Activated B cell treated with CpG ODN at 0.5 μM for 24 hours (primary cell): Measurements from ENCODE around the gene CHIT1. TPM values are rescaled to one million over a fixed set of nuclear protein-coding genes. Genes with fewer than 3 reads are reported as not detected.

ENCODE experiments used
- ATAC-seq: fragments of 200-7000 bp; cut with Tn5 transposase; one replicate; pipeline ENCODE4 v1.10.0; 2021; ENCODE audit warnings: low read depth, mild to moderate bottlenecking, moderate library complexity
- CTCF ChIA-PET: fragments of 350-600 bp; sonication (Branson Sonifier 250); formaldehyde crosslinking; loops from one replicate; lab custom pipeline; 2021; ENCODE audit warnings: antibody characterized with exemption; lab: Charles Lee
- POLR2A ChIA-PET: fragments of 350-600 bp; sonication (Branson Sonifier 250); formaldehyde crosslinking; loops from one replicate; lab custom pipeline; 2021; ENCODE audit warnings: antibody characterized with exemption; lab: Charles Lee
- DNase-seq: peaks from one replicate; pipeline ENCODE4 v3.0.0; 2022
- H3K27ac Mint-ChIP-seq: one replicate; pipeline ENCODE4 v1.8.0; 2020; ENCODE audit warnings: mixed read lengths
- H3K27me3 Mint-ChIP-seq: one replicate; pipeline ENCODE4 v1.8.0; 2021; ENCODE audit warnings: mixed read lengths
- H3K36me3 Mint-ChIP-seq: one replicate; pipeline ENCODE4 v1.8.0; 2021; ENCODE audit warnings: low read depth, mixed read lengths
- H3K4me1 Mint-ChIP-seq: one replicate; pipeline ENCODE4 v1.8.0; 2021; ENCODE audit warnings: mixed read lengths
- H3K4me3 Mint-ChIP-seq: one replicate; pipeline ENCODE4 v1.8.0; 2020; ENCODE audit warnings: mild to moderate bottlenecking, mixed read lengths
- H3K9me3 Mint-ChIP-seq: one replicate; pipeline ENCODE4 v1.8.0; 2020; ENCODE audit warnings: mixed read lengths
- intact Hi-C: fragments of 100-400 bp; cut with micrococcal nuclease; formaldehyde crosslinking; loops from one replicate; pipeline ENCODE4 v1.15.1; 2024
- total RNA-seq: library from RNA; stranded (reverse); gene quantifications from 2 replicates; pipeline ENCODE4 v1.2.3, GENCODE V29; 2022
- TF ChIP-seq, protein P1 (sequence below): fragments of 200-600 bp; IDR thresholded peaks from one replicate; pipeline ENCODE4 v1.8.0; 2022; ENCODE audit warnings: antibody characterized with exemption, mild to moderate bottlenecking

The CHIT1 gene
- total RNA-seq, 1 donor from 2014 or later, result 6.6 TPM

DNA sequence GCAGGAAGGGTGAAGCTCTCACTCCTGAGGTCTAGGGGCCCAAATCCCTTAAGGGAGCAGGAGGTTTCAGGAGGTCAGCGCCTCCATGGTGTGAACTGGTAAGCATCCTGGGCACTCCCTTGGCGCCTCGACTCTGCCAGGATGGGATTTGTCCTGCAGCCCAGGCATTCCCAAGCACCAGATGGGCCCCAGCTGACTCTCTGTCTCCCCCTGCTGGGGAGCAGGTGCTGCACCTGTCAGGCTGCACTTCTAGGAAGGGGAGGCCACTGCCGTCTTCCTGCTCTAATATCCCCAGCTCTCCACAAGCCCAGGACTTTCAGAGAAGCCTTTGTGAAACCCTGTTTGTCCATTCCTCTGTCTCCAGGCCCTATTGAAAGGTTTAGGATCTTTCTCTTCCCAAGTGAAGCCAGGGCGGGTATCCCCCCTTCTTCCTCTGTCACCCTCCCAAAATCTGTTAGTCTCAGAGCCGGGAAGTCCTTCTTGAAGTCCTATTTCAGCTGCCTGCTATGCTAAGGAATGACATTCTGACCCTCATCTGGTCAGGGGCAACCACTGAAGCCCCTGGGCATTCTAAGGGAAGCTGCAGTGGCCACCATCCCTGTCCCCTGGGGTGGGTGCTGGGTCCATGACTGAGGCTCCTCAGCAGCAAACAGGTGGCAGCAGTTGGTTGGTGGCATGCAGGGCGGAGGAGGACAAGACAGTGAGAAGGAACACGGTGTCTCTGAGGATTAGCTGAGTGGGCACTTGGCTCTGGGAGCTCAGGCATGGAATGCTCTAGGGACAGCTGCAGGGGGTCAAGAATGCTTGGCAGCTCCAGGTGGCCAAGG is 57.1 kb downstream of the CHIT1 start:
- TF ChIP-seq, protein P1, sequence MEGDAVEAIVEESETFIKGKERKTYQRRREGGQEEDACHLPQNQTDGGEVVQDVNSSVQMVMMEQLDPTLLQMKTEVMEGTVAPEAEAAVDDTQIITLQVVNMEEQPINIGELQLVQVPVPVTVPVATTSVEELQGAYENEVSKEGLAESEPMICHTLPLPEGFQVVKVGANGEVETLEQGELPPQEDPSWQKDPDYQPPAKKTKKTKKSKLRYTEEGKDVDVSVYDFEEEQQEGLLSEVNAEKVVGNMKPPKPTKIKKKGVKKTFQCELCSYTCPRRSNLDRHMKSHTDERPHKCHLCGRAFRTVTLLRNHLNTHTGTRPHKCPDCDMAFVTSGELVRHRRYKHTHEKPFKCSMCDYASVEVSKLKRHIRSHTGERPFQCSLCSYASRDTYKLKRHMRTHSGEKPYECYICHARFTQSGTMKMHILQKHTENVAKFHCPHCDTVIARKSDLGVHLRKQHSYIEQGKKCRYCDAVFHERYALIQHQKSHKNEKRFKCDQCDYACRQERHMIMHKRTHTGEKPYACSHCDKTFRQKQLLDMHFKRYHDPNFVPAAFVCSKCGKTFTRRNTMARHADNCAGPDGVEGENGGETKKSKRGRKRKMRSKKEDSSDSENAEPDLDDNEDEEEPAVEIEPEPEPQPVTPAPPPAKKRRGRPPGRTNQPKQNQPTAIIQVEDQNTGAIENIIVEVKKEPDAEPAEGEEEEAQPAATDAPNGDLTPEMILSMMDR, result no peak
- H3K27ac Mint-ChIP-seq, result no peak overlapping the region
- DNase-seq, result no peak
- no peaks in the 10 kb centered on the region for H3K36me3 Mint-ChIP-seq
- intact Hi-C loops, result loop anchor here (1.0 kb wide), 1 partner anchor 133 kb away; no protein-coding TSS in a partner anchor
- peaks cover 7% of the 10 kb centered on the region for H3K27me3 Mint-ChIP-seq
- peaks cover 8% of the 10 kb centered on the region for H3K4me1 Mint-ChIP-seq
- no peak overlapping the region for H3K4me3 Mint-ChIP-seq
- no peak for ATAC-seq
- ChIA-PET POLR2A (no interaction called here), CTCF (interaction anchor here (0.6 to 1.5 kb wide), 5 partner anchors 10 to 1782 kb away, joined by 3 to 11 read pairs (median 3); no protein-coding TSS in a partner anchor)
- H3K9me3 Mint-ChIP-seq, result no peaks in the 10 kb centered on the region

DNA sequence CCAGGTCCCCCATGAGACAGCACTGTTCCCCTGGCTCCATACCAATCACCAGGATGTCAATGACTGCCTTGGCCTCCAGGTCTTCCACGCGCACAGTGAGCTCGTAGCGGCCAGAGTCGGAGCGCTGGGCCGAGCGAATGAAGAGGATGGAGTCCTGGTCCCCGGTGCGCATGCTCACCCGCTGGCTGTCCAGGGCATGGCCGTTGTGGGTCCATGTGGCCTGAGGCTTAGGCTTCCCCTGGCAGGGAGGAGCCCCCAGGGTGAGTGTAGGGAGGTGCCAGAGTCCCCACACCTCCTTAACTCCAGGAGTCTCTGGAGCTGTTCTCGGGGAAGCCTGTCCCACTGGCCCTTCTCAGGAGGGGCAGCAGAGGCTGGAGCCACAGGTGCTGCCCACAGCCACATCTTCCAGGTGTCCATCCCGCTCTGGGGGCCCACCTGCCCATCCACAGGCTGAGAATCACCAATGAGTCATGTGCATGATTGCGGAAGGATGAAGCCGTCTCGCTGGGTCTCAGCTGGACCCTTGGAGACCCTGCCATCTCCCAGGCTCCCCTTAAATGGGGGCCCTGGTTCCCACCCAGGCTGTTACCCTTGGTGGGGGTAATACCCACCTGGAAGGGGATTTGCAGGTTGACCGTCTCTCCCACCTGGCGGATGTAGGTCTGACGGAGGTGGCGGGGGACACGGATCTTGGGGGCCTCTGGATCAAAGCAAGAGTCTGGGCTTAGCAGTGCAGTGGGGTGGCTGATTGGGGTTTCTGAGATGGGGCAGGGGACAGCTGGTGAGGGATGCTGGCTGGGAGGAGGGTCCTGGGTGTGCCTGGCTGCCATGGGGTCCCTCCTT is 57.9 kb downstream of the CHIT1 start:
- peaks cover 8% of the 10 kb centered on the region for H3K4me1 Mint-ChIP-seq
- no peak overlapping the region for H3K27ac Mint-ChIP-seq
- no peak for DNase-seq
- peaks cover 7% of the 10 kb centered on the region for H3K27me3 Mint-ChIP-seq
- intact Hi-C loops, result loop anchor here (1.0 kb wide), 1 partner anchor 132 kb away; no protein-coding TSS in a partner anchor
- H3K9me3 Mint-ChIP-seq, result no peaks in the 10 kb centered on the region
- POLR2A ChIA-PET, result no interaction called here
- CTCF ChIA-PET, result interaction anchor here (1.0 to 1.5 kb wide), 5 partner anchors 9 to 1783 kb away, joined by 3 to 11 read pairs (median 3); no protein-coding TSS in a partner anchor
- ATAC-seq, result no peak
- H3K4me3 Mint-ChIP-seq, result no peak overlapping the region
- no peaks in the 10 kb centered on the region for H3K36me3 Mint-ChIP-seq
- TF ChIP-seq, protein P1, result no peak

DNA sequence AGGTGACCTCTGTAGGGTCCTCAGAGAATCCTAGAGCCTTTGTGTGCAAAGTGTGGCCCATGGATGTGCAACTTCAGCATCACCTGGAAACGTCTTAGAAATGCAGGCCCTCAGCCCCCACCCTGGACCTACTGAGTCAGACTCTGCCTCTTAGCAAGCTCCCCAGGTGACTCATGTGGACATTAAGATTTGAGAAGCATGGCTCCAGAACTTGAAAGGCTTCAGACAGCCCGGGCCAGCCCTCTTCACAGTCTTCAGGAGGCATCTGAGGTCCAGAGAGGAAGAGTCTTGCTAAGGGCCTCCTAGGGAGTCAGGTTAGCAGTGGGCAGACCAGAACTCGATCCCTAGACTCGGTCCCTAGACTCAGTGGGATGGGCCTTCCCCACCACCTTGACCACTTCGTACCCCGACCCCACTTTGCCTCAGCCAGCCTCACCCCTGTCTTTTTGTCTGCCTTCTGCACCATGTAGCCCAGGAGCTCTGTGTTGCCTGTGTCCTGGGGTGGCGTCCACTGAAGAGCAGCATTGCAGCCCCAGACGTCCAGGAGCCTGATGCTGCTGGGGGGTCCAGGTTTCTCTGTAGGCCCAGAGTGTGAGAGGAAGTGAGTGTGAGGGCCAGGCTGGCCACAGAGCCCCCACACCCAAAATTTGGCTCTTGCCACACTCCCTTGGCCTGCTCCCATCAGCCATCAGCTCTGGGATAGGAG is 58.7 kb downstream of the CHIT1 start:
- Mint-ChIP-seq H3K4me1 (peaks cover 4% of the 10 kb centered on the region), H3K36me3 (no peaks in the 10 kb centered on the region), H3K4me3 (no peak overlapping the region), H3K9me3 (no peaks in the 10 kb centered on the region), H3K27ac (no peak overlapping the region), H3K27me3 (peaks cover 5% of the 10 kb centered on the region)
- TF ChIP-seq, protein P1, result no peak
- DNase-seq (no peak), ATAC-seq (no peak)
- ChIA-PET CTCF (interaction anchor here (1.4 kb wide), 1 partner anchor 12 kb away, joined by 3 read pairs; no protein-coding TSS in a partner anchor), POLR2A (no interaction called here)
- intact Hi-C loops, result no loop called here

DNA sequence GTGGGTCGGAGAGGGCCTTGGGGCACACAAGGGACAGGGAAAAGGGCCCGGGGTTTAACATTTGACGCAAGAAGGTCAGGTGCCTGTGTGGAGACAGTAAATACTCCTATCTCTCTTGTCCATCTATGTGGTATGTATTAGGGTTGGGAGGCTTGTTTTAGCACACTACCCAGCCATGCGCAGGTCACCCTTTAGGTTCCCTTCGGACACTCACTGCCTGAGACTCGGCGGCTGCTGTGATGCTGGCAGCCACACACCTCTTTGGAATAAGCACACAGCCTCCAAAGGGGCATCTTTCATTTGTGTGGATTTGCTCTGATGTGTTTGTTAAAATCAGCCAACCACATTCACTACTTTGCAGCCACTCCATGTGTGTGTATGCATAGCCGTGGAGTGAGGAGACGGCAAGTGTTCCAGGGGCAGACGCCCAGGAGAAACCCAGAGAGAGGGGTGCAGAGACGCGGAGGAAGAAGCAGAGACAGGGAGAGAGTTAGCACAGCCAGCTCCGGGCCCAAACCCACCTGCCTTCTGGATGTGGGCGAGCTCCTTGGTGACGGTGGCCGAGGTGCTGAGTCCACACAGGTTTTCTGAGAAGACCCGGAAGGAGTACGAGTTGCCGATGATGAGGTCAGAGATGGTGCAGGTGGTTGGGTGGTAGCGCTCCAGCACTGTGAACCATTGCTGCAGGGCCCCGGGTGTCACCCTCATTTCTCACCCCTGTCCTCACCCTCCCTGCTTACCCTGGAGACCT is 59.5 kb downstream of the CHIT1 start:
- CTCF ChIA-PET, result interaction anchor here (1.4 kb wide), 1 partner anchor 11 kb away, joined by 3 read pairs; no protein-coding TSS in a partner anchor
- intact Hi-C loops, result no loop called here
- H3K36me3 Mint-ChIP-seq, result no peaks in the 10 kb centered on the region
- no peak overlapping the region for H3K27ac Mint-ChIP-seq
- H3K4me1 Mint-ChIP-seq, result peaks cover 2% of the 10 kb centered on the region
- POLR2A ChIA-PET, result no interaction called here
- H3K9me3 Mint-ChIP-seq, result no peaks in the 10 kb centered on the region
- ATAC-seq (no peak), DNase-seq (no peak)
- H3K27me3 Mint-ChIP-seq, result peaks cover 13% of the 10 kb centered on the region
- TF ChIP-seq, protein P1, result no peak
- no peak overlapping the region for H3K4me3 Mint-ChIP-seq
